ENCODE results near the gene ZNF526. TPM values are rescaled to one million over a fixed set of nuclear protein-coding genes. Genes with fewer than 3 reads are reported as not detected.

ZNF526 gene, protein sequence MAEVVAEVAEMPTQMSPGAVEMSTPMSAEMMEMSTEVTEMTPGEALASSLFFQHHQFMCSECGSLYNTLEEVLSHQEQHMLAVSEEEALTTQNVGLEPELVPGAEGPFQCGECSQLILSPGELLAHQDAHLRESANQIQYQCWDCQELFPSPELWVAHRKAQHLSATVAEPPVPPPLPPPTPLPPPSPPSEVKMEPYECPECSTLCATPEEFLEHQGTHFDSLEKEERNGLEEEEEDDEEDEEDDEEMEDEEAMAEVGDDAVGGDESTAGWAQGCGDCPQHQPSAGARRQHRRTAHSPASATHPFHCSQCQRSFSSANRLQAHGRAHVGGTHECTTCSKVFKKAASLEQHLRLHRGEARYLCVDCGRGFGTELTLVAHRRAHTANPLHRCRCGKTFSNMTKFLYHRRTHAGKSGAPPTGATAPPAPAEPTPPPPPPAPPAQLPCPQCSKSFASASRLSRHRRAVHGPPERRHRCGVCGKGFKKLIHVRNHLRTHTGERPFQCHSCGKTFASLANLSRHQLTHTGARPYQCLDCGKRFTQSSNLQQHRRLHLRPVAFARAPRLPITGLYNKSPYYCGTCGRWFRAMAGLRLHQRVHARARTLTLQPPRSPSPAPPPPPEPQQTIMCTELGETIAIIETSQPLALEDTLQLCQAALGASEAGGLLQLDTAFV
- 1 to 10 TPM; 1.9 to 3.9 (median 3.4) TPM for total RNA-seq
- long read RNA-seq, result 0 reads

DNA sequence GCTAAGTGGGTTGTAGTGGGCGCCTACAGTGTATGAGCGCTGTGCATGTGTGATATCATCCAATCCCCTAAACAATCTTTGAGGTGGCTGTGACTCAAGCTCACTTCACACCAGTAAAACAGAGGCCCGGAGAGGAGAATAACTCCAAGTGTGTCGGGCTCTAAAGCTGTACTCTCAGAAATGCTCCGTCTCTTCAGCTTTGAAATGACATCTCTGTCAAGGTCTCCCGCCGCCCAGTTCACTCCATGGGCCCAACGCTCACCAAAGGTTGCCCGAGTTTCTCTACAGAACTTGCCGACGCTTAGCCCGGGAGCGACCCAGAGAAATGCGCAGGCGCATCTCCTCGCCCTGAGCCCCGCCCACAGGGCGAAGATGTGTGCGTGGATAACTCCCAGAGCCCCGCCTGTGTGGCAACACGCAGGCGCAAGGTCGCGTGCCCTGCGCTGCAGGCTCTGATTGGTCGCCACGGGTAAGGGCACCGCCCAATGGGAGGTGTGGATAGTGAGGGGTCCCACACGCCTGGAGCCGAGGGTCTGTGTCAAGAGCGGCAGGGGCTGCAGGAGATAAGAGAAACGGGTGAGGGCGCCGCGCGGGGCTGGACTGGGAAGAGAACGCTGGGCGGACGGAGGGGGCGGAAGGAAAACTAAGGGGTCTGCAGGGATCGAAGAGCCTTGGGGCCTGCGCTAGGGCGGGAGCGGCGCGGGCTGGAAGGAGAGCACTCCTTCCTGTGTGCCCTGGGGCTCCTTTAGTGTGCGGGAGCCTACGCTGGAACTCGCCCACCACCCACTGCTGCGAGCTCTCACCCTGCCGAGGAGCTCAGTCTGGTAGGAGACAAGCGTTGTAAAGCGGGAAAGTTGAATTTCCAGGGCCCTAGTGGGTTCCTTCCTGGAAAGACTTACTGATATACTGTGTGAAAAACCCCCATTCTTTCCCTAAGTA is at the start of gene ZNF526:
Gene ZNF526, plus strand, starts transcription at position 501 of the 939 bp plus-strand sequence. CDS start 4,092 bp downstream, outside the sequence.
- Histone ChIP-seq H3K4me3 (peak within 1 kb of the TSS; percentile 77 to 93 (median 80)), H3K27me3 (no peaks in the 10 kb centered on the region), H3K9me3 (no peaks in the 10 kb centered on the region), H3K36me3 (peaks cover 0 to 9% (median 0%) of the 10 kb centered on the region in 4 donors), H3K27ac (peak within 1 kb of the TSS; percentile 66 to 89 (median 71)), H3K4me1 (peaks cover 0 to 38% (median 13%) of the 10 kb centered on the region in 4 donors)
- ATAC-seq, result peak; percentile 80 to 90 (median 86)
- WGBS (ENCODE audit: insufficient coverage, low coverage, low lambda C conversion rate, missing lambda C conversion rate), result under 1% methylated on average over 38 of the region's 53 CpGs
- peak; percentile 97 to 98 (median 98) for DNase-seq
- TF ChIP-seq, protein P1, sequence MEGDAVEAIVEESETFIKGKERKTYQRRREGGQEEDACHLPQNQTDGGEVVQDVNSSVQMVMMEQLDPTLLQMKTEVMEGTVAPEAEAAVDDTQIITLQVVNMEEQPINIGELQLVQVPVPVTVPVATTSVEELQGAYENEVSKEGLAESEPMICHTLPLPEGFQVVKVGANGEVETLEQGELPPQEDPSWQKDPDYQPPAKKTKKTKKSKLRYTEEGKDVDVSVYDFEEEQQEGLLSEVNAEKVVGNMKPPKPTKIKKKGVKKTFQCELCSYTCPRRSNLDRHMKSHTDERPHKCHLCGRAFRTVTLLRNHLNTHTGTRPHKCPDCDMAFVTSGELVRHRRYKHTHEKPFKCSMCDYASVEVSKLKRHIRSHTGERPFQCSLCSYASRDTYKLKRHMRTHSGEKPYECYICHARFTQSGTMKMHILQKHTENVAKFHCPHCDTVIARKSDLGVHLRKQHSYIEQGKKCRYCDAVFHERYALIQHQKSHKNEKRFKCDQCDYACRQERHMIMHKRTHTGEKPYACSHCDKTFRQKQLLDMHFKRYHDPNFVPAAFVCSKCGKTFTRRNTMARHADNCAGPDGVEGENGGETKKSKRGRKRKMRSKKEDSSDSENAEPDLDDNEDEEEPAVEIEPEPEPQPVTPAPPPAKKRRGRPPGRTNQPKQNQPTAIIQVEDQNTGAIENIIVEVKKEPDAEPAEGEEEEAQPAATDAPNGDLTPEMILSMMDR (IDR thresholded peaks at IDR 0.05), result no peak
- TF ChIP-seq POLR2A (IDR thresholded peaks at IDR 0.05), result peak; percentile 43
- intact Hi-C loops (cut with DNase I), result no loop called here

DNA sequence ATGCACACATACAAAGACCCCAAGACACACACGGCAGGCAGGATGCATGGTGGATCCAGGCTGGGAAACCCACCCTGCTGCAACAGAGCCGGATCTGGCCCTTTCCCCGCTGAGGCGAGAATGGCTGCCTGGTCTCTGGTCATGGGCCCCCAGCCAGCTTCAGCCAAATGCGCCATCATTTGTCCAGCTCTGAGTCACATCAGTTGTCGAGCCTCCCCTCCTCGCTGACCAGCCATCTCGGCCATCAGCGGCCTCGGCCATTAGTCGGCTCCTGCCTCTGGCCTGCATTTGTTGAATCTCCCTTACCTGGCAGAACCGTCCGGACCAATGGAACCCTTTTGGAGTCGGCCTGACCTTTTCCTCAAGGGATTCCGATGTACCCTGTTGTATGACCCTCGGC is 49.4 kb upstream of the ZNF526 start:
- no peaks in the 10 kb centered on the region for H3K27me3 ChIP-seq
- WGBS (ENCODE audit: insufficient coverage, low coverage, low lambda C conversion rate, missing lambda C conversion rate), result 33% methylated on average over 1 of the region's 16 CpGs
- DNase-seq, result no peak

DNA sequence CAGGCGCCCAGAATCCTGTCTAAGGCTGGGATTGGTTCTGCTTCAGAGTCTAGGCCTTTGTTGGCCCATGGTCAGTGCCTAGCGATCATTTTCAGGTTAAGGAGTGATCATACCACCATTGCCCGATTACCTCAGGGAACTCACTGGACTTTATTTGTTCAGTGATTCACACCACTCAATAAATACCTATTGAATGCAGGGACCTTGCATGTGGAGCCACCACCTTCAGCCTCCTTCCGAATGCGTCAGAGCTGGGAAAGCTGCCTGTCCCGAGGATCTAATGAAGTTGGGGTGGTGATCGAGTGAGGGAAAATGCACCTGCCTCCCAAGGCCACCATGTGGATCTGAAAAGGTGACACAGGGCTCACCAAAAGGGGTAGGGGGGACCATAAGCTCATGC is 47.9 kb upstream of the ZNF526 start:
- TF ChIP-seq POLR2A (IDR thresholded peaks at IDR 0.05), result no peak
- DNase-seq (no peak), ATAC-seq (peak in 1 of 4 donors; percentile 27)
- H3K4me3 ChIP-seq, result no peak overlapping the region
- no peak overlapping the region for H3K27ac ChIP-seq
- WGBS (ENCODE audit: insufficient coverage, low coverage, low lambda C conversion rate, missing lambda C conversion rate), result 80% methylated on average over 7 of the region's 7 CpGs
- H3K27me3 ChIP-seq, result peaks cover 0 to 3% of the 10 kb centered on the region in 2 donors
- intact Hi-C loops (cut with DNase I), result no loop called here
- H3K36me3 ChIP-seq, result no peaks in the 10 kb centered on the region
- no peaks in the 10 kb centered on the region for H3K4me1 ChIP-seq
- H3K9me3 ChIP-seq, result no peaks in the 10 kb centered on the region

More for the DNA sequence above, 49.4 kb upstream of the ZNF526 start:
- Histone ChIP-seq H3K4me1 (no peaks in the 10 kb centered on the region), H3K36me3 (no peaks in the 10 kb centered on the region), H3K9me3 (no peaks in the 10 kb centered on the region), H3K27ac (no peak overlapping the region), H3K4me3 (no peak overlapping the region)
- TF ChIP-seq, protein P1 (IDR thresholded peaks at IDR 0.05), result no peak
- TF ChIP-seq POLR2A (IDR thresholded peaks at IDR 0.05), result no peak
- intact Hi-C loops (cut with DNase I), result no loop called here
- ATAC-seq, result no peak

DNA sequence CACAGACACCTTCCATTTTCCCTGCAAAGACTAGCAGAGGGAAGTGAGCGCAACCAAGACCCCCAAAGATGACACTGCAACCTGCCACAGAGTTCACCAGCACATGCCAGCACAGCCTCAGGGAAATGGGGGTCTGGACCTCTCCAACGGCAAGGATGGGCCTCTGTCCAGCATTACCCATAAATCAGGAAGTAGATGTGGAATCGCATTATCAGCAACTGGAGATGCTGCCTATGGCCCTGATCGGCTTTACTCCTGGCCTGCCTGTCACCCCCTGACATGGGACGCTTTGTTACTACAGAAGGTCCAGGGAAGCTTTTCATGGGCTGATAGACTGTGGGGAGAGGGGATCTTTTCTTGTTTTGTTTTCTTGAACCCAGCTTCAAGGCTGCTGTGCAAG is 46.4 kb upstream of the ZNF526 start:
- intact Hi-C loops (cut with DNase I), result no loop called here
- Histone ChIP-seq H3K9me3 (no peaks in the 10 kb centered on the region), H3K27me3 (peaks cover 0 to 12% of the 10 kb centered on the region in 2 donors), H3K4me3 (no peak overlapping the region), H3K27ac (no peak overlapping the region), H3K4me1 (no peaks in the 10 kb centered on the region), H3K36me3 (no peaks in the 10 kb centered on the region)
- no peak for DNase-seq
- ATAC-seq, result no peak
- TF ChIP-seq, protein P1 (IDR thresholded peaks at IDR 0.05), result no peak
- TF ChIP-seq POLR2A (IDR thresholded peaks at IDR 0.05), result no peak
- WGBS (ENCODE audit: insufficient coverage, low coverage, low lambda C conversion rate, missing lambda C conversion rate), result no CpG with 5 or more reads among the region's 5 CpGs
